ENCODE data around the gene MAPK8IP1.

GRCh38 chr11:45852712-45853101, 32.7 kb upstream of the MAPK8IP1 start:
- TF ChIP-seq EZH2 (IDR thresholded peaks at IDR 0.05; ENCODE audit: borderline replicate concordance, insufficient read depth, low read depth, low read length, poor library complexity, severe bottlenecking) (no peak), CTCF (IDR thresholded peaks at IDR 0.05) (no peak)

Data from B cell (primary cell).